Tibial artery (tissue), 4 donors: Measurements from ENCODE around the gene XPNPEP1.

ENCODE experiments used
- DNase-seq, 2 donors: peaks; one replicate each; pipeline ENCODE4 v3.0.0-alpha.2; 2019
- H3K27ac ChIP-seq, 2 donors: fragments of 200-600 bp; sonication (generic) in 1 of 2; 1 replicate in 1 of 2; 2 replicates in 1 of 2; pipeline ENCODE4 v1.5.1; 2018 to 2019; ENCODE audit warnings: mild to moderate bottlenecking in 1 of 2
- H3K27me3 ChIP-seq, 2 donors: fragments of 200-600 bp; sonication (generic) in 1 of 2; one replicate each; pipeline versions ENCODE4 v1.5.1 to v1.6.0; 2016 to 2019
- H3K36me3 ChIP-seq, 3 donors: fragments of 200-600 bp; sonication (generic) in 2 of 3; one replicate each; pipeline ENCODE4 v1.5.1; 2016 to 2019; ENCODE audit warnings: mild to moderate bottlenecking in 2 of 3
- H3K4me1 ChIP-seq, 4 donors: fragments of 200-600 bp; sonication (generic) in 2 of 4; 1 replicate in 3 of 4; 2 replicates in 1 of 4; pipeline ENCODE4 v1.5.1; 2016 to 2019
- H3K4me3 ChIP-seq, 2 donors: fragments of 200-600 bp; sonication (generic) in 1 of 2; 1 replicate in 1 of 2; 2 replicates in 1 of 2; pipeline ENCODE4 v1.5.1; 2018 to 2019; ENCODE audit warnings: mild to moderate bottlenecking in 2 of 2
- H3K9me3 ChIP-seq, 3 donors: fragments of 200-600 bp; sonication (generic) in 1 of 3; one replicate each; pipeline ENCODE4 v1.5.1; 2016 to 2019
- CTCF ChIP-seq, 2 experiments: fragments of 200-600 bp in 1 of 2; fragments of 450-650 bp in 1 of 2; IDR thresholded peaks; one replicate each; pipeline ENCODE4 v1.5.1; 2017 to 2019; ENCODE audit warnings: antibody characterized with exemption in 2 of 2, mild to moderate bottlenecking in 1 of 2, moderate library complexity in 1 of 2
- intact Hi-C: fragments of 100-400 bp; cut with DNase I; formaldehyde crosslinking; loops from one replicate; pipeline ENCODE4 v1.15.0; 2023; ENCODE audit warnings: low total_unique reads

XPNPEP1 gene

DNA sequence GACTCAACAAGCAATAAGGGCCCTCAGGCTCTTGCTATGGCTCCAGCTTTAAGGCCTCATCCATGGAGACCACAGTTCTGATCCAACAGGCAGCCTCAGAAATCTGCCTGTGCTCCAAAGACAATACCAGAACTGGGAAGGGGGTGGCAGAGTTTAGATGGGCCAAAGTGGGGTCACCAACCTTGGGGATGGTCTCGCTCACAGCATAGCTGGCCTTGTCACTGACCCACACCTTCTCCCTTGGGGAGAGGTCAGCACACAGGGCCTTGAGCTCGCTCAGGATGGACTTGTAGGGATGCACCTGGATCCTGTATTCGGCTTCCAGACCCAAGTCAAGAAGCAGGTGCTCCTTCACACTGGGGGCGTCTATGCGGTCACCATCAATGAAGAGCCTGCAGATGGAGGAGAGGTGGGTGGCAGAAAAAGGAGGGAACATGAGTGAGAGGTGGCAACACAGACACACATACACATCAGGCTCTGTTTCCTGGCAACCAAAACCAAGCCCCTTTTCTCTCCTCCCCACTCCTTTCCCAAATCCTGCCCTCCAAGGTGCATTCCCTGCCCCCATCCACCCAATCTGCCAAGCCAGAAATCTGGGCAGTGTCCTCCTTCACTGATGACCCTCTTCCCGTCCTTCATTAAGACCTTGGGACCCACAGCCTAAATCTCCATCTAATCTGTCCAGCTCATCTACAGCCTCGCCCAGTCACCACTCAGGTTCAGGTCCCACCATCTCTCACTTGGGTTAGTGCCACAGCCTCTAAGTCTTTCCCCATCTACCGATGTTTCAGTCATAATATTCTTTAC lies 40.9 kb downstream of the XPNPEP1 start:
- intact Hi-C loops = loop anchor here (5.0 to 10.0 kb wide), 5 partner anchors 40 to 422 kb away; partner anchors contain the start of genes SMNDC1 and XPNPEP1
- no peak for TF ChIP-seq CTCF (IDR thresholded peaks at IDR 0.05)
- H3K9me3 ChIP-seq = no peaks in the 10 kb centered on the region
- peaks cover 31 to 64% (median 49%) of the 10 kb centered on the region in 3 donors for H3K36me3 ChIP-seq
- no peak overlapping the region for H3K4me3 ChIP-seq
- no peaks in the 10 kb centered on the region for H3K27me3 ChIP-seq
- DNase-seq = no peak
- no peak overlapping the region for H3K27ac ChIP-seq
- peaks cover 5 to 12% (median 8%) of the 10 kb centered on the region in 4 donors for H3K4me1 ChIP-seq

DNA sequence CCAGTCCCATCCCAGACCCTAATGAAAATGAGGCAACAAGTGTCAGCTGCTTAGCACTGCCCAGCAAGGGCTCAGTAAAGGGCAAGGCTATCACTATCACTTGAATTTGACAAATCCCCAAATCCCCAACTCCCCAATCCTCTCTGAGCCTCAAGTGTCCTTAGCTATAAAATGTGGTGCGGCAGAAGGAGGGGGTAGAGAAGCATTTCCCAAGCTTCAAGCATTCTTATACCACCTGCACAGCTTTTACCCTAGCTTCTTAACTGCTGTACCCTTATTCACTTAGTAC lies 41.6 kb downstream of the XPNPEP1 start:
- intact Hi-C loops = loop anchor here (5.0 to 10.0 kb wide), 5 partner anchors 41 to 423 kb away; partner anchors contain the start of genes SMNDC1 and XPNPEP1
- no peaks in the 10 kb centered on the region for H3K27me3 ChIP-seq
- no peak overlapping the region for H3K4me3 ChIP-seq
- no peak for DNase-seq
- H3K27ac ChIP-seq = no peak overlapping the region
- peaks cover 5 to 12% (median 8%) of the 10 kb centered on the region in 4 donors for H3K4me1 ChIP-seq
- TF ChIP-seq CTCF (IDR thresholded peaks at IDR 0.05) = no peak
- H3K36me3 ChIP-seq = peaks cover 38 to 64% (median 53%) of the 10 kb centered on the region in 3 donors
- no peaks in the 10 kb centered on the region for H3K9me3 ChIP-seq

GRCh38 chr10:109880886-109881768 lies 42.2 kb downstream of the XPNPEP1 start:
- intact Hi-C loops = loop anchor here (5.0 to 10.0 kb wide), 5 partner anchors 41 to 424 kb away; partner anchors contain the start of genes SMNDC1 and XPNPEP1
- Histone ChIP-seq H3K4me3 (no peak overlapping the region), H3K27me3 (no peaks in the 10 kb centered on the region), H3K4me1 (peaks cover 5 to 12% (median 8%) of the 10 kb centered on the region in 4 donors), H3K36me3 (peaks cover 44 to 64% (median 59%) of the 10 kb centered on the region in 3 donors), H3K27ac (no peak overlapping the region), H3K9me3 (no peaks in the 10 kb centered on the region)
- DNase-seq = no peak
- no peak for TF ChIP-seq CTCF (IDR thresholded peaks at IDR 0.05)

DNA sequence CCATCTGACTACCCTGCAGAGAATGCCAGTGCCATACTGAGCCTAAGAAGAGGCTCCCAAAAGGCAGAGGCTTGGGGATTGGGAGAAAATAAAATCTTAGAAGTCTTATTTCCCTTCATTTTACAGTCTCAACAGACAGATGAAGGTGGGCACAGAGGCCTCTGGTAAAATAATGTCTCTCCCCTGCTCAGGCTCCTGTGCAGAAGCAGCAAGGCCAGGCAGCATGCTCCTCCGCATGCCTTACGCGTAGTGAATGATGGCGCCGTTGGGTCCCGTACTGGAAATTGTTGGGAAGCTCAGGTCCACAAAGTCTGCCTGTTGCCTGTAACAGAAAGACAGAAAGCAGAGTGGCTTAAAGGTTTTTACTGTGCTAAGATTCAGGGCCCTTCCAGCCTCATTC lies 45.8 kb downstream of the XPNPEP1 start:
- Histone ChIP-seq H3K27ac (no peak overlapping the region), H3K4me3 (no peak overlapping the region), H3K9me3 (no peaks in the 10 kb centered on the region), H3K36me3 (peaks cover 66 to 91% (median 89%) of the 10 kb centered on the region in 3 donors), H3K27me3 (no peaks in the 10 kb centered on the region), H3K4me1 (no peaks in the 10 kb centered on the region)
- TF ChIP-seq CTCF (IDR thresholded peaks at IDR 0.05) = no peak
- intact Hi-C loops = no loop called here
- no peak for DNase-seq

- no peak for DNase-seq
- Histone ChIP-seq H3K9me3 (no peaks in the 10 kb centered on the region), H3K36me3 (peaks cover 66 to 91% (median 89%) of the 10 kb centered on the region in 3 donors), H3K27ac (no peak overlapping the region), H3K4me1 (no peaks in the 10 kb centered on the region), H3K4me3 (no peak overlapping the region), H3K27me3 (no peaks in the 10 kb centered on the region)
- no peak for TF ChIP-seq CTCF (IDR thresholded peaks at IDR 0.05)
- intact Hi-C loops = no loop called here
These were observed 47.2 kb downstream of the XPNPEP1 start for GRCh38 chr10:109875828-109876821.
